Glutamatergic neuron (in vitro differentiated cells): ENCODE data around the gene TFAP2E. TPM values are rescaled to one million over a fixed set of nuclear protein-coding genes. Genes with fewer than 3 reads are reported as not detected.
A peak's percentile ranks its signal among the peaks of the same experiment; 100 is the strongest.

Experiments used
- DNase-seq: peaks from one replicate; pipeline ENCODE4 v3.0.0; 2022
- H3K27ac Mint-ChIP-seq: one replicate; pipeline ENCODE4 v1.8.0; 2020; ENCODE audit warnings: mild to moderate bottlenecking, mixed read lengths, inconsistent platforms; ENCODE audit not compliant: unreplicated experiment
- H3K27me3 Mint-ChIP-seq: one replicate; pipeline ENCODE4 v1.8.0; 2020; ENCODE audit warnings: mild to moderate bottlenecking, moderate library complexity, mixed read lengths, inconsistent platforms; ENCODE audit not compliant: unreplicated experiment
- H3K36me3 Mint-ChIP-seq: one replicate; pipeline ENCODE4 v1.8.0; 2020; ENCODE audit warnings: mild to moderate bottlenecking, mixed read lengths, inconsistent platforms; ENCODE audit not compliant: unreplicated experiment
- H3K4me1 Mint-ChIP-seq: one replicate; pipeline ENCODE4 v1.8.0; 2020; ENCODE audit warnings: mild to moderate bottlenecking, low read depth, mixed read lengths, inconsistent platforms; ENCODE audit not compliant: unreplicated experiment
- H3K4me3 Mint-ChIP-seq: one replicate; pipeline ENCODE4 v1.8.0; 2020; ENCODE audit warnings: mild to moderate bottlenecking, mixed read lengths, inconsistent platforms; ENCODE audit not compliant: unreplicated experiment
- H3K9me3 Mint-ChIP-seq: one replicate; pipeline ENCODE4 v1.8.0; 2020; ENCODE audit warnings: mild to moderate bottlenecking, moderate library complexity, mixed read lengths, inconsistent platforms; ENCODE audit not compliant: unreplicated experiment
- CTCF ChIP-seq: fragments of 200-600 bp; sonication (generic); IDR thresholded peaks from one replicate; pipeline ENCODE4 v1.5.0; 2021; ENCODE audit not compliant: partially characterized antibody, unreplicated experiment
- long read RNA-seq: library from polyadenylated mRNA; unstranded; transcript quantifications from one replicate; pipeline ENCODE4 v2.0.0, GENCODE V29; 2020; ENCODE audit not compliant: unreplicated experiment
- total RNA-seq: library from RNA; stranded (reverse); fragmentation: NEBNext Ultra II Directional; extraction: Animal tissue kit (Norgen Biotek cat#: 25700); gene quantifications from one replicate; pipeline ENCODE4 v1.2.1, GENCODE V29; 2021; ENCODE audit not compliant: unreplicated experiment

TFAP2E gene
- total RNA-seq: 1.1 TPM
- long read RNA-seq, partial matches to known transcripts: 1 of 1 reads
- long read RNA-seq, other reads (novel, unspliced or antisense): 0 of 1 reads

GRCh38 chr1:35573198-35574124, at the start of gene TFAP2E:
TSS of gene TFAP2E (plus strand) at chr1:35573314. CDS start at chr1:35573578, 264 bp downstream.
- Mint-ChIP-seq H3K27ac (no peak within 1 kb of the TSS), H3K36me3 (peaks cover 5% of the 10 kb centered on the region), H3K27me3 (peaks cover 33% of the 10 kb centered on the region), H3K9me3 (peaks cover 9% of the 10 kb centered on the region), H3K4me3 (peak within 1 kb of the TSS; percentile 52), H3K4me1 (peaks cover 3% of the 10 kb centered on the region)
- DNase-seq: peak; percentile 51
- TF ChIP-seq CTCF: no peak

- Mint-ChIP-seq H3K4me1 (no peaks in the 10 kb centered on the region), H3K36me3 (peaks cover 38% of the 10 kb centered on the region), H3K4me3 (no peak overlapping the region), H3K27ac (no peak overlapping the region), H3K27me3 (peaks cover 1% of the 10 kb centered on the region), H3K9me3 (peaks cover 5% of the 10 kb centered on the region)
- no peak for TF ChIP-seq CTCF
- no peak for DNase-seq
Observed at GRCh38 chr1:35524106-35524505, 49.0 kb upstream of the TFAP2E start.

- peaks cover 49% of the 10 kb centered on the region for H3K36me3 Mint-ChIP-seq
- no peaks in the 10 kb centered on the region for H3K4me1 Mint-ChIP-seq
- peaks cover 13% of the 10 kb centered on the region for H3K9me3 Mint-ChIP-seq
- H3K27me3 Mint-ChIP-seq: peaks cover 6% of the 10 kb centered on the region
- TF ChIP-seq CTCF: no peak
- H3K27ac Mint-ChIP-seq: no peak overlapping the region
- H3K4me3 Mint-ChIP-seq: no peak overlapping the region
- no peak for DNase-seq
Observed at GRCh38 chr1:35530168-35530567, 42.9 kb upstream of the TFAP2E start.

- Mint-ChIP-seq H3K4me3 (no peak overlapping the region), H3K27me3 (peaks cover 6% of the 10 kb centered on the region), H3K36me3 (peaks cover 43% of the 10 kb centered on the region), H3K4me1 (no peaks in the 10 kb centered on the region), H3K9me3 (peaks cover 13% of the 10 kb centered on the region), H3K27ac (no peak overlapping the region)
- no peak for TF ChIP-seq CTCF
- DNase-seq: no peak
Observed at GRCh38 chr1:35530946-35531345, 42.2 kb upstream of the TFAP2E start.

GRCh38 chr1:35531368-35531767, 41.7 kb upstream of the TFAP2E start:
- no peak overlapping the region for H3K4me3 Mint-ChIP-seq
- H3K9me3 Mint-ChIP-seq: peaks cover 13% of the 10 kb centered on the region
- H3K27me3 Mint-ChIP-seq: peaks cover 6% of the 10 kb centered on the region
- TF ChIP-seq CTCF: no peak
- no peak for DNase-seq
- H3K27ac Mint-ChIP-seq: no peak overlapping the region
- peaks cover 43% of the 10 kb centered on the region for H3K36me3 Mint-ChIP-seq
- H3K4me1 Mint-ChIP-seq: no peaks in the 10 kb centered on the region
